Measurements from ENCODE around the gene SMIM17.

The SMIM17 gene

GRCh38 chr19:56701895-56702294 is 58.9 kb downstream of the SMIM17 start:
- no peak overlapping the region for H3K4me3 ChIP-seq (ENCODE audit: low read length)
- no peak for TF ChIP-seq CTCF (conservative IDR thresholded peaks at IDR 0.05; ENCODE audit: low read depth, low read length)
- DNase-seq (ENCODE audit: low read depth) = no peak

GRCh38 chr19:56705939-56706338 is 63.0 kb downstream of the SMIM17 start:
- no peak overlapping the region for H3K4me3 ChIP-seq (ENCODE audit: low read length)
- no peak for TF ChIP-seq CTCF (conservative IDR thresholded peaks at IDR 0.05; ENCODE audit: low read depth, low read length)
- DNase-seq (ENCODE audit: low read depth) = no peak

Data from retinal pigment epithelial cell (primary cell).